DND-41 (cell line): Measurements from ENCODE around the gene HOXC10.

ENCODE experiments used
- CTCF ChIP-seq: IDR thresholded peaks from 2 replicates; pipeline ENCODE4 v1.5.1; 2012; ENCODE audit warnings: borderline replicate concordance, low read length, moderate library complexity, mild to moderate bottlenecking; ENCODE audit not compliant: poor library complexity, severe bottlenecking; ENCODE audit errors: extremely low read depth
- EZH2 ChIP-seq: IDR thresholded peaks from 3 replicates; pipeline ENCODE4 v1.6.1; 2012; ENCODE audit warnings: borderline replicate concordance, low read depth, mild to moderate bottlenecking, moderate library complexity, low read length, inconsistent platforms; ENCODE audit not compliant: severe bottlenecking

DNA sequence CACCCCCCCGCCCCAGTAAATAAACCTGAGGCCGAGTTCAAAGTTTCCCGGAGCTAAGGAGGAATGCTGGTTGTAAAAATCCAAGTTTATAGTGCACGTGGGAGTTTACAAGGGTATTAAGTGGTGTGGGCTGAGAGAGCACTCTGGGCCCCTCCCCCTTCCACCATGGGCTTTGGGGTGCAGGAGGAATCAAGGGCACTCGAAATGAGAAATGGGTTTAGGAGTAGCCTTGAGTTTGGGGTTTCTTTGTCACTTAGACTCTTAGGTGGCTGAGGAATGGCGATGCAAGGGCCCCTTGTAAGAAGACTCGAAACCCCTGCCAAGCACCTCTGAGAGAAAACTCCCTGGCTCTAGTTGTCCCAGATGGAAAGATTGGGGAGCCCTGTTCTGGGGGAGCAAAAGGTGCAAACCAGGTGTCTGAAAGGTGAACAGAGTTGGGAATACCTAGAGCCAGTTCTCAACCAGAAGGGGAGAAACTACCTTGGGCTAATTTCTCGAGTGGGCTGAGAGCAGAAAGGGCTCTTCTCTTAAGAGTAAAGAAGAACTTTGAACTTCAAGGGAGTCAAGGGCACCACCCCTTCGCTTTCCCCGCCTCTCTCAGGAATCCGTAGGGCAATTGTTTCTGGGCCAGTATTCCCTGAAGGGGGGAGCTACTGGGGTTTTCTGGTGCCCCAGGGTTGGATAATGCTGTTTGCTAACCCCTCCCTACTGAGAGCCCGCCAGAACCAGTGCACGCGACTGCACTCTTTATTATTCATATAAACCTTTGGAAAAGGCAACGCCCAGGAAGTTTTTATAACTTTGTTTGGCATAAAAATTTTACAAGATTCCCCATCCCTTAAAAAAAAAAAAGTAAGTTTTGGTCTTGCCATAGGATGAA lies 6.2 kb upstream of the HOXC10 start:
- no peak for TF ChIP-seq CTCF
- TF ChIP-seq EZH2 = no peak
